GM18907 (cell line): ENCODE results near the gene ROCK2.
"Not testable (repeated sequence)": the region's sequence is repeated elsewhere in the genome, so short reads cannot be mapped to it uniquely, and the experiment has no call there.

ENCODE experiments used
- ATAC-seq: cut with Tn5 transposase; IDR thresholded peaks from one replicate; pipeline ENCODE4 v1.9.1; 2021; ENCODE audit warnings: mild to moderate bottlenecking, moderate library complexity; ENCODE audit not compliant: unreplicated experiment

ROCK2 gene

DNA sequence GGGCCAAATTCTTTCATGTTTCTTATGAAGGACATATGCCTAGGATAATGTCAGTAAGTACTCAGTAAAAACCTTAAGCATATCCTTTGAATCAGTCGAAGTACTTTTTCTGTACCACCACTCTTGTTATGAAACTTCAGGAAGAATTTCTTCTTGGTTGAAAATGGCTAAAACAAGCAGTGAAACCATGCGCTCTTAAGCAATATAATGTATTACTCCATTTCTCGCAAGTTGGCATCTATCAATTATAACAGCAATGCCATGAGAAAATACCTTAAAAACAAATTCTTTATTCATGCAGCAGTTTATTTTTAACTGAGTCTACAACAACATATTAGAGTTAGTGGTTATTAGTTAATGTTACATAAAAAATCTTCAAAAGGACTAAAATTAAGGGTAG is 148.2 kb downstream of the ROCK2 start:
- no peak for ATAC-seq

DNA sequence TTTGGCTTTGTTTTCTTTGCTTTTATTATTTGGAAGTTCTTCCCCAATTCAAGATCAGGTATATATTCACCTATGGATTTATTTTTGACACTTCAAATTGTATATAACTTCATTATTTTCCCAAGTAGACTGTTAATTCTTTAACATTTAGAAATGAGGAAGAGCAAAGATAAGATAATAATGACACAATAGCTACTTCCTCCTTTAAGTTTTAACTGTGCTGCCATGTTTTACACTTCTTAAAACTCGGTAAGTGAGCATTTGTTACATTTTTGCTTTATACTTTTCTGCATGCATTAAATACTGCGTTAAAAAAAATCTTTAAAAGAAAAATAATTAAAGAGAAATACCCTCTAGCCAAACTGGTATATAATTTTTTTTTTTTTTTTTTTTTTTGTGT is 156.7 kb downstream of the ROCK2 start:
- no peak for ATAC-seq

- ATAC-seq = no peak
Observed at GRCh38 chr2:11187083-11187619, 157.3 kb downstream of the ROCK2 start.

DNA sequence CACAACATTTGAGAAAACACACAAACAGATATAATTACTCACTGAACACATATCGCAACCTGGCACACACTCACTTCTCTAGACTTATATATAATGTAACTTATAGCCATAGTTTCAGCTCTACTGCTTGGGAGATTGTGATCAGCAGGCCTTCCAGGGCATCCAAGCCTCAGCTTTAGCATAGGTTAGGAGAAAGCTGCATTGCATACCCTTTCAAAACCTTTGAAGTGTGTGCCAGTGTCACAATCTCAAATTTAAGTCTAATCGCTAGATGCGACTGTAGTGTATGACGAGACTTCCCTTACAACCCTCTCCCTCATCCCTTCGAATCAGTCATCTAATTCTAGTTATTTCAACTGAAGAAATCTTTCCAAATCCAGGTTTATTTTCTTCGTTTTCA is 158.3 kb downstream of the ROCK2 start:
- no peak for ATAC-seq

DNA sequence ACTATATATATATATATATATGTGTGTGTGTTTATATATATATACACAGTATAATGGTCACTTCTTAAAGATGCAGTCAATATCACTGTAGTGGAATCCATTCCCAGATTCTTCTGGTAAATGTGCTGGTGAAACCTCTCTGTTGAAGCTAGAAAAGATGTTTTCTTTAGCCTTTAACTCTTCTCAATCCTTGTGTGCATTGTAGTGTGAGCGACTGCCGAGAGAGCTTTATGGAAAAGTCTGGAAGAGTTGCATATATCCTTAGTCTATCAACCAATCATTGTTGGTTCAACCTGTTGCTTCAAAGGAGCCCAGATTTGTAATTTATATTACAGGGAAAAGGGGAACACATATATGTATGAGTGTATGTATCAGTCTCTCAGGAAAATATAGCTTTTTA is 161.5 kb downstream of the ROCK2 start:
- ATAC-seq = no peak

DNA sequence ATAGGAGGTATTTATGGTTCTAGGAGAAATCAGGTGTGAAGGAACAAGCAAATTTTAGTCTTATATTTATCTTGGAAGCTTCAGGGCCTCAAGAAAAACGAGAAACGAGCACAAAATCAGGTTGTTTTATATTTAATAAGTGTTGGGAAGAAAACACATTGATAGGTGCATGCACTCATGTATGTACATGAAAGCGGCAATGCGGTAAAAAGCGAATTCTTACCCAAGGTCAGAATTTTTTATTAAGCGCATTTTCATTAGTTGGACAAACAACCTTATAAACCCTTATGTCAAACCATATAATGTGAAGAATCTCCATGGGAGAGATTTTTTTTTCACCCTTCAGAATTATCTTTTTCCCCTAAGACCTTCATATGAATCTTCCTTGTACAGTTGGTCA is 163.8 kb downstream of the ROCK2 start:
- no peak for ATAC-seq

- ATAC-seq = no peak
Observed at GRCh38 chr2:11179899-11180298, 164.5 kb downstream of the ROCK2 start.

DNA sequence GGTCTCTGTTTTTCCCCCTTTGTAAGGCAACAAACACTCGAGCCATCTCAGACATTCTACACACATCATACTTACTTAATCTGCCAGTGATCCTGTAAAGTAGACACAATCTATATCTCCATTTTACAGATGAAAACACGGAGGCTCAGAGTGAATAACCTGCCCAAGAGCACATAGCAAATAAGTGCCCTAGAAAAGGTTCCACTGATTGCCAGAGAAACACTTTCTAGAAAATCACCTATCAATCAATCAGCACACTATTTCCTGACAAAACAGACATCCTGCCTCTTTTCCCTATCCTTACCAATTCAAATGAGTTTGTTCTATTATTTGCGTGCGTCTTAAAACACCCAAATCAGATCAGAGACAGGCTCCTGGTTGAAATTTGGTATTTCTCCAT is 165.2 kb downstream of the ROCK2 start:
- ATAC-seq = no peak

- no peak for ATAC-seq
Observed at GRCh38 chr2:11177871-11178690, 166.4 kb downstream of the ROCK2 start.

- ATAC-seq = no peak
Observed at GRCh38 chr2:11175293-11175795, 169.1 kb downstream of the ROCK2 start.

- ATAC-seq = no peak
Observed at GRCh38 chr2:11174222-11174621, 170.2 kb downstream of the ROCK2 start.

- no peak for ATAC-seq
Observed at GRCh38 chr2:11169333-11169732, 175.1 kb downstream of the ROCK2 start.

DNA sequence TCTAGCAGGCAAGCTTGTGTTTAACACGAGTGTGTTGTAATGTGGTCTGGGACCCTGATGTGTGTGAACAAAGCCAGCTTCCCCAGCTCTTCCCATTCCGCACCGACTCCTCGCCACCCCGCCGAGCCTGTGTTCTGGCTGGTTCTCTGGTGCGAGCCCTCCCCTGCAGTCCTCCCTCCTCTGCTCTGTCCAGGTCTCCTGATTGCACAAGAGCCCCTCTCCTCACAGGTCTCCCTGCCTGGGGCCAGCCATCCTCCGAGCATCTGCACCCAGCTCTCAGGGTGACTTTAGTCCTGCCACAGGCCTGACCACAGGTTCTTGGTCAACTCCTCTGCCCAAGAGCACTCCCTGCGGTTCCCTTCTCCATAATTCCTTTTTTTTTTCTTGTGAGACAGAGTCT is 175.9 kb downstream of the ROCK2 start:
- no peak for ATAC-seq

GRCh38 chr2:11166476-11166875 is 178.0 kb downstream of the ROCK2 start:
- no peak for ATAC-seq

GRCh38 chr2:11165046-11165445 is 179.4 kb downstream of the ROCK2 start:
- not testable (repeated sequence) for ATAC-seq

DNA sequence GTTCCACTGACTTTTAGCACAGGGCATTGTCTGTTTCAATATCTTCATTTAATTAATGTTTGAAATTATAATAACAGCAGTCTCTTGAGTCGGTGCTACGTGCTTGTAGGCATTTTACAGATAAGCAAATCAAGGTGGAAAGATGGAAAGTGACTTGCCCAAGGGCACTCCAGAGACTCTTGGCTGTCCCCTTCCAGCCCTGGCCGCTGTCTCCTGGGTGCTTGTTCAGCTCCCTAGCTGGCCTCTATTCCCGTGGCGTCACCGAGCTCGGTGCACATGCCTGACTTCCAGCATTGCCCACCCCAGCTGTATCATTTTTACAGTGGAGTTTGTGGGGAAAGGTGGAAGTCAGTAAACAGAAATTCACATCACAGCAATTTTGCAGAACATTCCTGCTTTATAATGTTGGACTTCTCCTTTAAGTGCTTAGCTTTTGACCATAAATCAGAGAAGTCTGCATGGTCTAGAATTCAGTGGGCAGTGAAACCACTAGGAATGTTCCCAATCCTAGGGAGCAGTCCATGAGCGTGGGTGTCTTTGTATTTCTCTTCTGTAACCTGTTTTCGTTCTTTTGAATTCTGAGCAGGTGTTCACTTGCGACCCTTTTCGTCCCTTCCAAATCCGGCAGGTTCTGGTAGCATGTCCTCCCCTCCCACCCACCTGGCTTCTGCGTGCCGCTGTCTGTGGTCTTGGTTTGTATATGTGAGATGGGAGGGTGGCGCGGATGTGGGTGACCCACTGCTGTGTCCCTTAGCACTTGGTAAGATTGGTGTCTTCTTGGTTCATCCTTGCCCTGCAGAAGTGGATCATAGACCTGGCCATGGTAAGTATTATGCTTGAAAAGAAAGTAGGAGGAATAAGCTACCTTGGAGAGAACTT is 180.8 kb downstream of the ROCK2 start:
- ATAC-seq = no peak

- no peak for ATAC-seq
Observed at GRCh38 chr2:11161747-11162146, 182.7 kb downstream of the ROCK2 start.

DNA sequence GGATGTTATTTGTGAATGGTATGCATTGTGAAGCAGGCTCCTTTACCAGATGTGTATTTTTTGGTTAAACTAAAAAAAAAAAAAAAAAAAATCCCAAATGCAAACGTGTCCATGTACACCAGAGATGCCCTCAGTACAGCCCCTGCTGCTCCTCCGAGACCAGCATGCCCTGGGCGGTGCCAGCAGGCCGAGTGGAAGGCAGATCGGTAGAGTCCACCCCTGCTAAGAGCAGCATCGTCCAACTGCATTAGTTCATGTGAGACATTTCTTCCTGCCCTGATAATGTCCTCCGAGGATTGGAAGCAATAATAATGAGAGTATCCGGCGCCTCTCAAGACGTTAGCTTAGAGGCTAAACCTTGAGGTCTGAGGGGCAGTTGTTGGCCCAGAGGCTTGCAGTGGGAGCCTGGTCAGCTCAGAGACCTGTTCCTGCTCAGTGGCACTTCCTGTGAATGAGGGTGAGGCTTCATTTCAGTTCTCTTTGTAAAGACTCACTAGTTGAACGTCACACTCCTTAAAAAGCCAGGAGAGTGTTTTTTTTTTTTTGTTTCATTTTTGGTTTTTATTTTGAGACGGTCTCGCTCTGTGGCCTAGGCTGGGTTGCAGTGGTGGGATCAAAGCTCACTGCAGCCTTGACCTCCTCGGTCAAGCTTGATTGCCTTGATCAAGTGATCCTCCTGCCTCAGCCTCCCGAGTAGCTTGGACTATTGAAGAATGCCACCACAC is 183.5 kb downstream of the ROCK2 start:
- ATAC-seq = peak; percentile 54

- no peak for ATAC-seq
Observed at GRCh38 chr2:11160256-11160655, 184.2 kb downstream of the ROCK2 start.

DNA sequence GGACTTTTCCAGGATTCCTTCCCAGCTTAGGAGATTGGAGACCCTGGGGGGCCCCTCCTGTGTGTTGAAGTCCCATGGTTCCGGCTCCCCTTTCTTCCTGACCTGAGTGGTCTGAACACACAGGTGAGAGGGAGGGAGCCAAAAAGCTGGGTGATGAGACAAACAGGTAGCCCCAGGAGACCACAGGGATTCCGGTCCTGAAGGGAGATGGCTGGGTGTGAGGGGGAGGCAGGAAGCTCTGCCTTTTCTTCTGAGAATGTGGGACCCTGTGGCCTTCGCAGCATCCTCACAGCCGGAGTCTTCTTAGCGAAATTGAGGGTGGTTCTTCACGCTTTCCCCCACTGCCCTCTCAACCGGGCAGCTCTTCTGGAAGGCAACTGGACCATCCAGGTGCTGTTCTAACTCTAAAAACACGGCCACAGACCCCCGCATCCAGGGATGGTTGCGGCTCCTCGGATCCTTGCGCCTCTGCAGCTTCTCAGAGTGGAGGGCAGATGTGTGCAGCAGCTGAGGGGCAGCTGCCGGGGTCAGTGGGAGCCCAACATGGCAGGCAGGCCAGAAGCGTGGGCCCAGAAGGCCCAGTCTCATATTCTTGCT is 184.8 kb downstream of the ROCK2 start:
- no peak for ATAC-seq
